SK-N-SH (cell line): Measurements from ENCODE around the gene GNAI1.

ENCODE experiments used
- EZH2phosphoT487 ChIP-seq: fragments of 200-600 bp; sonication (generic); IDR thresholded peaks from 2 replicates; pipeline ENCODE4 v1.6.1; 2017; ENCODE audit warnings: low read depth, mixed run types, mild to moderate bottlenecking, antibody characterized with exemption, moderate library complexity, borderline replicate concordance
- MXI1 ChIP-seq: IDR thresholded peaks from 2 replicates; pipeline ENCODE4 v1.6.1; 2012; ENCODE audit warnings: mild to moderate bottlenecking, low read depth, low read length, improper control_type of control experiment
- TF ChIP-seq, protein P1 (sequence below): fragments of 200-600 bp; sonication (generic); IDR thresholded peaks from 2 replicates; pipeline ENCODE4 v1.6.1; 2017; ENCODE audit warnings: antibody characterized with exemption, mild to moderate bottlenecking, moderate library complexity
- TF ChIP-seq, protein P2 (sequence below): fragments of 150-350 bp; IDR thresholded peaks from 2 replicates; pipeline ENCODE4 v1.6.1; 2016; ENCODE audit warnings: mild to moderate bottlenecking, low read depth, low read length

DNA sequence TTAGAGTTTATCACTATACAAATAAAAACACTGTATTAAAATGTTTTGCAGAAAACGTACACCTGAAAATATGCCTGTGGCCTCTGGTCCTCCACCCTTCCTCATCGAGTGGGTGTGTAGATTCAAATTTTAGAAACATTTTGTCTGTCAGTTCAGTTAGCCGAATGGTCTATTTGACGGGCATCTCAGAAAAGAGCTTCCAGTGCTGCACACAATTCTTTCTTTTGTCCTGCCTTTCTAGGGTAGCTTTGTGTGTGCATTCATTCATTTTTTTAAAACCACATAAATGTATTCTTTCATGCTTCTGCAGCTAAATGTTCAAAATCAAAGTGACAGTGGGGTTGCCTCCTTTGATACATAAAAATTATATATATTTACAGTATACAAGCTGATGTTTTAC, 46.8 kb downstream of the GNAI1 start:
- TF ChIP-seq EZH2phosphoT487 = no peak
- TF ChIP-seq, protein P1, sequence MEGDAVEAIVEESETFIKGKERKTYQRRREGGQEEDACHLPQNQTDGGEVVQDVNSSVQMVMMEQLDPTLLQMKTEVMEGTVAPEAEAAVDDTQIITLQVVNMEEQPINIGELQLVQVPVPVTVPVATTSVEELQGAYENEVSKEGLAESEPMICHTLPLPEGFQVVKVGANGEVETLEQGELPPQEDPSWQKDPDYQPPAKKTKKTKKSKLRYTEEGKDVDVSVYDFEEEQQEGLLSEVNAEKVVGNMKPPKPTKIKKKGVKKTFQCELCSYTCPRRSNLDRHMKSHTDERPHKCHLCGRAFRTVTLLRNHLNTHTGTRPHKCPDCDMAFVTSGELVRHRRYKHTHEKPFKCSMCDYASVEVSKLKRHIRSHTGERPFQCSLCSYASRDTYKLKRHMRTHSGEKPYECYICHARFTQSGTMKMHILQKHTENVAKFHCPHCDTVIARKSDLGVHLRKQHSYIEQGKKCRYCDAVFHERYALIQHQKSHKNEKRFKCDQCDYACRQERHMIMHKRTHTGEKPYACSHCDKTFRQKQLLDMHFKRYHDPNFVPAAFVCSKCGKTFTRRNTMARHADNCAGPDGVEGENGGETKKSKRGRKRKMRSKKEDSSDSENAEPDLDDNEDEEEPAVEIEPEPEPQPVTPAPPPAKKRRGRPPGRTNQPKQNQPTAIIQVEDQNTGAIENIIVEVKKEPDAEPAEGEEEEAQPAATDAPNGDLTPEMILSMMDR = no peak
- no peak for TF ChIP-seq MXI1
- TF ChIP-seq, protein P2, sequence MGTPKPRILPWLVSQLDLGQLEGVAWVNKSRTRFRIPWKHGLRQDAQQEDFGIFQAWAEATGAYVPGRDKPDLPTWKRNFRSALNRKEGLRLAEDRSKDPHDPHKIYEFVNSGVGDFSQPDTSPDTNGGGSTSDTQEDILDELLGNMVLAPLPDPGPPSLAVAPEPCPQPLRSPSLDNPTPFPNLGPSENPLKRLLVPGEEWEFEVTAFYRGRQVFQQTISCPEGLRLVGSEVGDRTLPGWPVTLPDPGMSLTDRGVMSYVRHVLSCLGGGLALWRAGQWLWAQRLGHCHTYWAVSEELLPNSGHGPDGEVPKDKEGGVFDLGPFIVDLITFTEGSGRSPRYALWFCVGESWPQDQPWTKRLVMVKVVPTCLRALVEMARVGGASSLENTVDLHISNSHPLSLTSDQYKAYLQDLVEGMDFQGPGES = no peak
